Peyer's patch (tissue), 4 donors: ENCODE data around the gene CSNK1G1.

Source experiments
- POLR2A ChIP-seq, 2 donors: fragments of 450-650 bp; IDR thresholded peaks; one replicate each; pipeline ENCODE4 v1.5.1; 2017; ENCODE audit warnings: antibody characterized with exemption in 2 of 2, mild to moderate bottlenecking in 2 of 2, moderate library complexity in 2 of 2
- TF ChIP-seq, protein P1 (sequence below), 6 experiments: fragments of 450-650 bp in 4 of 6; fragments of 200-600 bp in 2 of 6; sonication (generic) in 1 of 6; IDR thresholded peaks; one replicate each; pipeline ENCODE4 v1.5.1; 2017 to 2019; ENCODE audit warnings: antibody characterized with exemption in 6 of 6, mild to moderate bottlenecking in 3 of 6, moderate library complexity in 1 of 6

DNA sequence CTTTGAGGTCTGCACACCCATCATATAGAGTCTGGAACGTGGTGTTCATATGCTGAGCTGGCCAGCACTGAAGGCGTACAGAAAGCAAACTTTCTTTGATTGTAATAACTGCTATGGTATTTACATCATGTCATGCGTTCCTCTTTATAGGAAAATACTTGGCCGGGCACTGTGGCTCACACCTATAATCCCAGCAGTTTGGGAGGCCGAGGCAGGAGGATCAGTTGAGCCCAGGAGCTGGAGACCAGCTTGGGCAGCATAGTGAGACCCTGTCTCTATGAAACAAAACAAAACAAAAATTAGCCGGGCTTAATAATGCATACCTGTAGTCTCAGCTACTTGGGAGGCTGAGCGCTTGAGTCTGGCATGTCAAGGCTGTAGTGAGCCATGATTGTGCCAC, 207.8 kb downstream of the CSNK1G1 start:
- TF ChIP-seq, protein P1, sequence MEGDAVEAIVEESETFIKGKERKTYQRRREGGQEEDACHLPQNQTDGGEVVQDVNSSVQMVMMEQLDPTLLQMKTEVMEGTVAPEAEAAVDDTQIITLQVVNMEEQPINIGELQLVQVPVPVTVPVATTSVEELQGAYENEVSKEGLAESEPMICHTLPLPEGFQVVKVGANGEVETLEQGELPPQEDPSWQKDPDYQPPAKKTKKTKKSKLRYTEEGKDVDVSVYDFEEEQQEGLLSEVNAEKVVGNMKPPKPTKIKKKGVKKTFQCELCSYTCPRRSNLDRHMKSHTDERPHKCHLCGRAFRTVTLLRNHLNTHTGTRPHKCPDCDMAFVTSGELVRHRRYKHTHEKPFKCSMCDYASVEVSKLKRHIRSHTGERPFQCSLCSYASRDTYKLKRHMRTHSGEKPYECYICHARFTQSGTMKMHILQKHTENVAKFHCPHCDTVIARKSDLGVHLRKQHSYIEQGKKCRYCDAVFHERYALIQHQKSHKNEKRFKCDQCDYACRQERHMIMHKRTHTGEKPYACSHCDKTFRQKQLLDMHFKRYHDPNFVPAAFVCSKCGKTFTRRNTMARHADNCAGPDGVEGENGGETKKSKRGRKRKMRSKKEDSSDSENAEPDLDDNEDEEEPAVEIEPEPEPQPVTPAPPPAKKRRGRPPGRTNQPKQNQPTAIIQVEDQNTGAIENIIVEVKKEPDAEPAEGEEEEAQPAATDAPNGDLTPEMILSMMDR (IDR thresholded peaks at IDR 0.05), result no peak
- TF ChIP-seq POLR2A (IDR thresholded peaks at IDR 0.05), result no peak
